T-helper 1 cell treated with Interleukin-12 subunit alpha and Interleukin-12 subunit beta and Interleukin-4 antibody, amounts not matched to agents 30 μg/mL and 1 μg/mL, for 36 hours (primary cell): ENCODE measurements around the gene TIMM13.

Source experiments
- H3K27ac Mint-ChIP-seq: one replicate; pipeline ENCODE4 v1.8.0; 2021; ENCODE audit warnings: mild to moderate bottlenecking, mixed read lengths
- H3K27me3 Mint-ChIP-seq: one replicate; pipeline ENCODE4 v1.8.0; 2021; ENCODE audit warnings: low read depth, mixed read lengths
- H3K36me3 Mint-ChIP-seq: one replicate; pipeline ENCODE4 v1.8.0; 2021; ENCODE audit warnings: low read depth, mixed read lengths
- H3K4me1 Mint-ChIP-seq: one replicate; pipeline ENCODE4 v1.8.0; 2021; ENCODE audit warnings: low read depth, mixed read lengths
- H3K4me3 Mint-ChIP-seq: one replicate; pipeline ENCODE4 v1.8.0; 2021; ENCODE audit warnings: mild to moderate bottlenecking, moderate library complexity, mixed read lengths
- H3K9me3 Mint-ChIP-seq: one replicate; pipeline ENCODE4 v1.8.0; 2021; ENCODE audit warnings: mixed read lengths

The TIMM13 gene

DNA sequence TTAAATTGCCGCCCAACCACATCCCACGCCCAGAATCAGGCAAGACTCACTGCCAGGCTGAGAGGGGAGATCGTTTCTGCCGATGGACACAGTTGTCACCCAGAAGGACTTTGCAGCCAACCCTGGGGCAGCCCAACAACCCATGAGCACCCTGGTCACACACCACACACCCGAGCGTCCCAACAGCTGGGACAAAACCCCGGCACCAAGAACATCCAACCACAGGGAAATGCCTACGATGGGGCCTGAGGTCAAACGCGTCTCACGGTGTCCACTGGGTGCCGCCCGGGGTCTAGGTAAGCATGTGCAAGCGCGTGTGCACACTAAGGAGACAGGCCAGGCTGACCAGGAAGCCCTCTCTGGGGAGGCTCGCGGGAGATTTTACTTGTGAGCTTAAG, 16.4 kb upstream of the TIMM13 start:
- no peak overlapping the region for H3K27ac Mint-ChIP-seq
- peaks cover 13% of the 10 kb centered on the region for H3K36me3 Mint-ChIP-seq
- H3K27me3 Mint-ChIP-seq, result no peaks in the 10 kb centered on the region

DNA sequence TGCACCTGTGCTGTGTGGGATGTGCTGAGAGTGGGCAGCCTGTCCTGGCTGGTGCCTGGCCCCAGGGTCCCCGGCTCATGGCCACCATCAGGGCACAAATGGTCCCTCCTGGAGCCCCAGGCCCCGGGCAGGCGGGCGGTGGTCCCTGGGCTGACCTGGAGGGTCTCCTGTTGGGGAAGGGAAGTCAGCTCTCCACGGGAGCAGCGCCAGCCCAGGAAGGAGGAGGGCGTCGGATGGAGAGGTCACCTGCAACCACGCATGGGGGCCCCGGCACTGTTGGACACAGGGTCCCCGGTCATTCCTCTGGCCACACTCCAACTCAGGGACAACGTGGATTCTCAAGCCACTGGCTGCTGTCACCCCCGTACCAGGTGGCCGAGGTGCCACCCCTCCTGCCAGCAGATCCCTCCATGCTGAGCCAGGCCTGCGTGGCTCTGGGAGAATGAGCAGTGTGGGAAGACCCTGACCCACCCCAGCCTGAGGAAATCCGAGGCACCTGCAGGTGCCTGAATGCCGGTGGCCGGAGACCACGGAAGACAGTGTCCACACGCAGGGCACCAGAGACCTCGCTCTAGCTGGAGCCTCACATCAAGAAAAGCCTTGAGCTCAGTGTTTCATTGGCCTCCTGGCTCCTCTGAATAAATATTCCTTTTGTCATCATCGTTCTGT, 15.9 kb upstream of the TIMM13 start:
- no peak overlapping the region for H3K4me3 Mint-ChIP-seq
- H3K27me3 Mint-ChIP-seq, result no peaks in the 10 kb centered on the region
- H3K27ac Mint-ChIP-seq, result no peak overlapping the region
- H3K9me3 Mint-ChIP-seq, result no peaks in the 10 kb centered on the region
- H3K4me1 Mint-ChIP-seq, result peaks cover 12% of the 10 kb centered on the region
- H3K36me3 Mint-ChIP-seq, result peaks cover 13% of the 10 kb centered on the region

More for the DNA sequence above, 16.4 kb upstream of the TIMM13 start:
- Mint-ChIP-seq H3K4me3 (no peak overlapping the region), H3K9me3 (no peaks in the 10 kb centered on the region), H3K4me1 (peaks cover 14% of the 10 kb centered on the region)

DNA sequence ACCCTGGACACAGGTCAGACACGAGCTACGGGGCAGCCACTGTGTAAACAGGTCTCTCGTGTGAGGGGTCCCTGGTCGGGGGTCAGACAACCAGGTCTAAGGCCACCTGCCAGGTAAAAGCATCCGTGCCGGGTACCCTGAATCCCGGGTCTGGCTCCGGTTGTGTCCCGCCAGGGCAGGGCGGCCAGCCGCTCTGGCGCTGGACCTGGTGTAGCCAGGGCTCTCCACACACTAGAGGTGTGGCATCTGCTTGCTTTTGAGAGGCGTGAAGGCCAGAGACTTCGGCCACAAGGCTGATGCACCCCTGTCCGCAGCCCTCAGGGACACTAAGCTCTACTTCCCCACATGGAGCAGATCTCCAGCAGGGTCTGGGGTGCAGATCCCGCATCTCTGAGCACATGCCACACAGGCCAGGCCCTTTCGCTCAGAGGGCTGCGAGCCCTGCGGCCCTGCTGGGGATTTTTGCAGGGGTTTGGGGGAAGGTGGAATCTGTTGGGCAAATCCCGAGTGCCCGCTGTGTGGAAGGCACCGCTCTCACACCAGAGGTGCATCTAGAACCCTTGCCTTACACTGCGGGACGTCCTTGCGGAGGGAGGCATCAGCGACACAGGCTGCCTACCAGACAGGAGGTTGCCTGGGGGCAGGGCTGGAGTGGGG, 13.8 kb upstream of the TIMM13 start:
- Mint-ChIP-seq H3K27me3 (no peaks in the 10 kb centered on the region), H3K27ac (no peak overlapping the region), H3K4me3 (no peak overlapping the region), H3K4me1 (peaks cover 5% of the 10 kb centered on the region), H3K36me3 (peaks cover 14% of the 10 kb centered on the region), H3K9me3 (no peaks in the 10 kb centered on the region)

DNA sequence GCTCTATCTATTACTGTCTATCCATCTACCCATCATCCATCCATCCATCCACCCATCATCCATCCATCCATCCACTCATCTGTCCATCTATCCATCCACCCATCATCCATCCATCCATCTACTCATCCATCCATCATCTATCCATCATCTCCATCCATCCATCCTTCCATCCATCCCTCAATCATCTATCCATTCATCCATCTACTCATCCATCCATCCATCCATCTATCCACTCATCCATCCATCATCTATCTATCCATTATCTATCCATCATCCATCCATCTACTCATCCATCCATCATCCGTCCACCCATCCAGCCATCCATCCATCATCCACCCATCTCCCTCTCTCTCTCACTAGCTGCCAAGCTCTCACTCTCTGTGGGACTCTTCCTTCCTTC, 13.1 kb upstream of the TIMM13 start:
- H3K36me3 Mint-ChIP-seq, result peaks cover 15% of the 10 kb centered on the region
- H3K4me3 Mint-ChIP-seq, result no peak overlapping the region
- H3K27ac Mint-ChIP-seq, result no peak overlapping the region
- no peaks in the 10 kb centered on the region for H3K9me3 Mint-ChIP-seq
- no peaks in the 10 kb centered on the region for H3K27me3 Mint-ChIP-seq
- peaks cover 5% of the 10 kb centered on the region for H3K4me1 Mint-ChIP-seq

DNA sequence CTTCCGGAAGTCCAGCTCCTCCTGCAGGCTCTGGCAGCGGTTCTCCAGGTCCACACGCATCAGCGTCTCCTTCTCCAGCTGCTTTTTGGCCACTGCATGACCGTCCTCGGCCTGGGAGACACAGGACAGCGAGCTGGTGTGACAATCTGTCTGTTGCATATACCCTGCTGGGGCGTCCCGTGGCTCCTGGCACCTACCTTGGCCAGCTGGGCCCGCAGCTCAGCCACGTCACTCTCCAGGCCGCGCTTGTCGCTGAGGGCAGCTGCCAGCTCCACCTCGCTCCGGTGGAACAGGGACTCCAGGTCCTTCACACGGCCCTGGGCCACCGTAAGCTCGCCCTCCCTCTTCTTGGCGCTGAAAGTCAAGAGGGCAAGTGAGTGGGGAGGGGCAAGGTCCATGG, 10.8 kb upstream of the TIMM13 start:
- H3K4me1 Mint-ChIP-seq, result peaks cover 3% of the 10 kb centered on the region
- no peak overlapping the region for H3K27ac Mint-ChIP-seq
- H3K36me3 Mint-ChIP-seq, result peaks cover 16% of the 10 kb centered on the region
- no peaks in the 10 kb centered on the region for H3K27me3 Mint-ChIP-seq
- H3K4me3 Mint-ChIP-seq, result no peak overlapping the region
- H3K9me3 Mint-ChIP-seq, result no peaks in the 10 kb centered on the region

DNA sequence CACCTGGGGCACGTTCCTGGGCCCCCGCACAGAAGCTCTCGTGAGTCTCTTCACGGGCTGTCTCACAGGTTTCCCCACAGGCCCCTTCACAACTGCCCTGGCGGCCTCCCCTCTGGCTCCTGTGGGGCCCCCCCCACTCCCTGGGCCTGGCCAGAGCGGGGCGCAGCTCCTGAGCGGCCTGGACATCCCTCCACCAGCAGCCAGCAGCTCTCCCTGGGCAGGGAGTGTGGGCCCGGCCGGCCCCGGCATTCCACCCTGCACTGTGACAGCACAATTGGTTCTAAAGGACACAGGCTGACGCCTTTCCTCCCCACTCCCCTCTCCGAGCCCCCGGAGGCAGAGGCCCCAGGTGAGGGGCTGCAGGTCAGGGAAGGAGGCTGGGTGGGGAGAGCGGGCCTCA, 9.5 kb upstream of the TIMM13 start:
- Mint-ChIP-seq H3K36me3 (peaks cover 18% of the 10 kb centered on the region), H3K27ac (no peak overlapping the region), H3K4me1 (peaks cover 3% of the 10 kb centered on the region), H3K27me3 (no peaks in the 10 kb centered on the region), H3K4me3 (no peak overlapping the region), H3K9me3 (no peaks in the 10 kb centered on the region)

DNA sequence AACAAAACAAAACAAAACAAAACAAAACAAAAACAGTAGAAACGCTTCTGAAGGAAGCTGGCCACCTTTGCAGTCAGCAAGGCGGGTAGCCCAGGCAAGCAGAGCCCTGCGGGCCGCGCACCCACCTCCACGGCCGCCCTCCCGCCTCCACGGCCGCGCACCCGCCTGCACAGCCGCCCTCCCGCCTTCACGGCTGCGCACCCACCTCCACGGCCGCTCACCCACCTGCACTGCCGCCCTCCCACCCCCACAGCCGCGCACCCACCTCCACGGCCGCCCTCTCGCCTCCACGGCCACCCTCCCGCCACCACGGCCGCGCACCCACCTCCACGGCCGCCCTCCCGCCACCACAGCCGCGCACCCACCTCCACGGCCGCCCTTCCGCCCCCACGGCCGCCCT, 9.0 kb upstream of the TIMM13 start:
- peaks cover 3% of the 10 kb centered on the region for H3K4me1 Mint-ChIP-seq
- H3K27me3 Mint-ChIP-seq, result no peaks in the 10 kb centered on the region
- peaks cover 21% of the 10 kb centered on the region for H3K36me3 Mint-ChIP-seq
- no peak overlapping the region for H3K27ac Mint-ChIP-seq
- no peak overlapping the region for H3K4me3 Mint-ChIP-seq
- no peaks in the 10 kb centered on the region for H3K9me3 Mint-ChIP-seq

DNA sequence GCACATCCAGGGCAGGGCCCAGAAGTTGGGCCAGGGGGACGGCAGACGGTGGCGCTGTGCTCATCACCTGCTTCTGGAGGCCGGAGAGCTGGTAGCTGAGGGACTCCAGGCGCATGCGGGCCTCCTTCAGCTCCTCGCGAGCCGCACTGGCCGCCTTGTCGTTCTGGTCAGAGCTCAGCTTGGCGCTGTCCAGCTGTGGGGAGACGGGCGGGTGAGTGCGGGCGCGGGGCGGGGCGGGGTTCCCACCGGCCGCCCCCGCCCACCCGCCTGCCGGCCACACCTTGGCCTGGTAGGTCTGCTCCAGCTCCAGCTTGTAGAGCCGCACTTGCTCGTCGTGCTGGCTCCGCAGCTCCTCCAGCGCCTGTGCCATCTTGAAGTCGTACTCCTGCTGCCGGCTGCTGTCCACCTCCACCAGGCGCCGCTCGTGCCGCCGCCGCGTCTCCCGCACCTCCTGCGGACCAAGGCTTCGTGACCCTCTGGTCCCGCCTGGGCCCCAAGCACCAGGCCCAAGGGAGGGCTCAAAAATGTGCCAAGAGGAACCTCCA, 7.4 kb upstream of the TIMM13 start:
- no peak overlapping the region for H3K4me3 Mint-ChIP-seq
- H3K27ac Mint-ChIP-seq, result no peak overlapping the region
- H3K9me3 Mint-ChIP-seq, result no peaks in the 10 kb centered on the region
- peaks cover 18% of the 10 kb centered on the region for H3K36me3 Mint-ChIP-seq
- H3K4me1 Mint-ChIP-seq, result no peaks in the 10 kb centered on the region
- H3K27me3 Mint-ChIP-seq, result no peaks in the 10 kb centered on the region

DNA sequence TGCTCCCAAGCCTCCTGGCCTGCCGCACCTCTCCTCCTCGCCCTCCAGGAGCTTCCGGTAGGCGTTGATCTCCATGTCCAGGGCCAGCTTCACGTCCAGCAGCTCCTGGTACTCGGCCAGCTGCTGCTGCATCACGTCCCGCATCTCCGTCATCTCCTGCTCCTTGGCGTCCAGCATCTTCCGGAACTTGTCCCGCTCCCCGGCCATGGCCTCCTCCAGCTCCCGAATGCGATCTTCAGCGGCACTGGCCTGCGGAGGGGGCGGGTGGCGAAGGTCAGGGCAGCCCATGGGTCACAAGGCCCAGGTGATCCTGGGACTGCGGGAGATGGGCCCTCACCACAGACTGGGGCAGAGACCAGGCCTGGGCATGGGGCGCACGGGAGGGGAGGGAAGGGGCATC, 6.9 kb upstream of the TIMM13 start:
- no peak overlapping the region for H3K27ac Mint-ChIP-seq
- no peak overlapping the region for H3K4me3 Mint-ChIP-seq
- H3K4me1 Mint-ChIP-seq, result no peaks in the 10 kb centered on the region
- peaks cover 18% of the 10 kb centered on the region for H3K36me3 Mint-ChIP-seq
- no peaks in the 10 kb centered on the region for H3K27me3 Mint-ChIP-seq
- H3K9me3 Mint-ChIP-seq, result no peaks in the 10 kb centered on the region

DNA sequence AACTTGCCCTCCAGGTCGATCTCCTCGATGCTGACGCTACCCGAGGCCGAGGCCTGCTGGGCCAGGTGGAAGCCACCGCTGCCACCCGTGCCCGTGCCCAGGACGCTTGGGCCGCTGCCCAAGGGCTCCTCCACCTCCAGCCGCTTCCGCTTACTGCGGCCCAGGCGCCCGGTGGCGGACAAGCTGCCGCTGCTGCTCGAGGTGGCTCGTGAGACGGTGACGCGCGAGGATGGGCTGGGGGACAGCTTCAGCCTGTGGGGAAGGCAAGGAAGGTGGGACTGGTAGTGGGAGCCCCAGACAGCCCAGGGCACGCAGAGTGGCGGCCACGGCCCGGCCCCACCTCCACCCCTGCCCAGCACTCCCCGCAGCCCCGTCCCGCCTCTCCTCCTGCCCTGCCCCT, 6.5 kb upstream of the TIMM13 start:
- Mint-ChIP-seq H3K9me3 (no peaks in the 10 kb centered on the region), H3K4me3 (no peak overlapping the region), H3K27ac (no peak overlapping the region), H3K4me1 (no peaks in the 10 kb centered on the region), H3K27me3 (no peaks in the 10 kb centered on the region), H3K36me3 (peaks cover 18% of the 10 kb centered on the region)

DNA sequence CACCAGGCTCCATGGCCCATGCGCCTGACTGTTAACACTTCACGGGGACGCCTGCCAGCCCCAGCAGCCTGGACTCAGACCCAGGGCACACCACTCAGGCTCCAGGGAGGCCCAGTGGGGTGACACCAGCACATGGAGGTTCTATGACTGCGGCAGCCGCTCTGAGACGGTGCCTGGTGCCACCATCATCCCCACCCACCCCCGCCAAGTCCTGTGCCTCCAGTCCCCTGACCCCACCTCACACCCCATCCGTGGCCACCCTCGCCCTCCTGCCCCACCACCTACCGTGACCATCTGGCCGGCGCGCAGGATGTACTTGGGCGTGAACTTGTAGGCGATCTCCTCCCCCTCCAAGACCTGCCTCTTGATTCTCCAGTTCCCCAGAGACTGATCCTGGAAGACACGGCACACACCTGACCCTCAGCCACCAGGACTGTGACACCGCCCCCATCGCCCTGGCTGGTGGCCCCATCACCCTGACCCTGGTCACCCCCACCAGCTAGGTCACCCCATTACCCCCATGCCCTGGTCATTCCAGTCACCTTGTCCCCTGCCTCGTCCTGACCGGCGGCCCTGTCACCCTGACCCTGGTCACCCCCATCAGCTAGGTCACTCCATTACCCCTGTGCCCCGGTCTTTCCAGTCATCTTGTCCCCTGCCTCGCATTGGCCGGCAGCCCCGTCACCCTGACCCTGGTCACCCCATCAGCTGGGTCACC, 4.9 kb upstream of the TIMM13 start:
- peaks cover 4% of the 10 kb centered on the region for H3K4me1 Mint-ChIP-seq
- H3K27ac Mint-ChIP-seq, result no peak overlapping the region
- no peaks in the 10 kb centered on the region for H3K27me3 Mint-ChIP-seq
- no peaks in the 10 kb centered on the region for H3K9me3 Mint-ChIP-seq
- peaks cover 16% of the 10 kb centered on the region for H3K36me3 Mint-ChIP-seq
- no peak overlapping the region for H3K4me3 Mint-ChIP-seq

DNA sequence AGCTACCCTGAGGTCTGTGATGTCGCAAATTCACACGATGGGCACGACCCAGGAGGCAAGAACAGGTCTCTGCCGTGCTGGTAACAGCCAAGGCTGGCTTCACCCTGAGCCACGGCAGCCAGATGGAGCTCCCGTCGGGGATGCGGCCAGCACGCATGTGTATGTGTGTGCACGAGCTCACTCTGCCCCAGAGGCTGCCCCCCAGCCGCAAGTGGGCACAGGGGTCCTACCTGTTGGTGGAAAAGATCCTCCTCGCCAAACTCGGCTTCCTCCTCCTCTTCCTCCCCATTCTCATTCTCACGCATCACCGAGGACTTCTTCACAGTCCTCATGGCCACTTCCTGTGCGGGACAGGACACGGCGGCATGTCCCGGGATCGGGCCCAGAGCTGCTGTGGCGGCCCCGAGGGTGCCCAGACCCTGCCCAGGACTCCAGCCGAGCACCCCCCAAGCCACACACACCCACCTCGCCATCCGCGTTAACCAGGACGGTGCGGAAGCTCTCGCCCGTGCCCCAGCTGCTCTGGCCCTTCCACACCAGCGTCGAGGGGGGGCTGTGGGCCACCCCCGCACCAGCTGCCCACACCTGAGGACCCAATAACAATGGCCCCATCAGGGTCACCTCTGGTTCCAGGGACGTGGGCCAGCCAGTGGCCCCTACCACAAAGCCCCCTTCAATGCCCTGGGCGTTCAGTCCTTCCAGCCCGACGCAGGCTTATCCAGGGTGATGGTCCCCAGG, 4.1 kb upstream of the TIMM13 start:
- no peak overlapping the region for H3K4me3 Mint-ChIP-seq

DNA sequence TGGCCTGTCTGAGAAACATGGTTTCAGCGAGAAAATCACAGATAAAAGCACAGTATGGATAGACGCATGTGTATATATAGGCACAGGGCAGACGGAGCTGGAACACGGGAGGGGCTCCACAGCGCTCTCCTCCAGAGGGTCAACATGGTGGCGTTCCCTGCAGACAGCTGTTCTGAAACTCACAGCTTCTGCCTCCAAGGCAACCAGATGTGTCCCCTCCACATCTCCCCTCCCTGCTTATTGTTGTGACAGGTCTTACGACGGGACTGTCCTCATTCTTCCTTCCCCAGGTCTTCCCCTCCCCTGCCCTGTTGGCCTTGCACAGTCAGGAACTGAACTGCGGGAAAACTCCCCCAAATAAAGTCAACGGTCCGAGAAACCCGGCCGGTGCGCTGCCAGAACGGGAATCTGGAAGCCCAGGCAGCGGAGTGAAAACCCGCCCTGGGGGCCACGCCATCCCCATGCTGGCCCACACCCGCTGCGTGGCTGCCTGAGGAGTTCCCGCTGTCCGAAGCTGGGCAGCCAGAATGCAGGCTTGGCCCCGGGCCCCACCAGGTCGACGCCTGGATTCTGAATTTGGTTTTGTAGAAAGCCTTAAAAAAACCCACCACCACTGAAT, 2.6 kb upstream of the TIMM13 start:
- H3K27me3 Mint-ChIP-seq, result no peaks in the 10 kb centered on the region
- H3K9me3 Mint-ChIP-seq, result no peaks in the 10 kb centered on the region
- H3K27ac Mint-ChIP-seq, result no peak overlapping the region
- peaks cover 13% of the 10 kb centered on the region for H3K36me3 Mint-ChIP-seq
- no peak overlapping the region for H3K4me3 Mint-ChIP-seq
- H3K4me1 Mint-ChIP-seq, result peaks cover 6% of the 10 kb centered on the region

More for the DNA sequence above, 4.1 kb upstream of the TIMM13 start:
- H3K27ac Mint-ChIP-seq, result no peak overlapping the region
- H3K36me3 Mint-ChIP-seq, result peaks cover 17% of the 10 kb centered on the region
- H3K9me3 Mint-ChIP-seq, result no peaks in the 10 kb centered on the region
- H3K27me3 Mint-ChIP-seq, result no peaks in the 10 kb centered on the region
- H3K4me1 Mint-ChIP-seq, result peaks cover 5% of the 10 kb centered on the region
